ENCODE data around the gene GRM8. TPM values are rescaled to one million over a fixed set of nuclear protein-coding genes. Genes with fewer than 3 reads are reported as not detected.

Gene GRM8
- total RNA-seq, 1 experiment from 2014 or later = 0.80 TPM

DNA sequence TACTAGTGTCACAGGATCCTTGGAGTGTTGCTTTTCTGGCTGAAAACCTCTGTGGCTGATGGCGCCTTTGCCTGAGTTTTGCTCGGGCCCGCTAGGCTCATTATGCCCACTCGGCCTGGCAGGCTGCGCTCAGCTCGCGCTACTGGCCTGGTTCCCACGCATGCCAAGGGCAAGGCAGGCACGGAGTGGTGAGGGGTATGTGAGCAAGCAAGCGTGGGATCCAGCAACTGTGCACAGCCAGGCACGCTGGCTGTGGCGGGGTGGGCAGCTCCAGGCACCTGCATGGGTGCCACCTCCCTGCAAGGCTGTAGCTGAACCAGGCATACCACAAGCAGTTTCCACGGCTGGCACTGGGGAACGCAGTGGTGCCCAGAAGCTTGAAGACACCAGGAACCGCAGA is 562.6 kb downstream of the GRM8 start:
- Histone ChIP-seq H3K27me3 (replicated peaks; ENCODE audit: insufficient read depth, low read depth, low read length, poor library complexity) (no peaks in the 10 kb centered on the region), H3K4me1 (ENCODE audit: insufficient read depth, low read length, poor library complexity, severe bottlenecking) (peaks cover 5% of the 10 kb centered on the region), H3K36me3 (ENCODE audit: insufficient read depth, low read length, poor library complexity, severe bottlenecking) (no peaks in the 10 kb centered on the region), H3K4me3 (ENCODE audit: low read depth, low read length, poor library complexity, severe bottlenecking) (no peak overlapping the region), H3K27ac (ENCODE audit: low read depth, low read length, poor library complexity, severe bottlenecking) (no peak overlapping the region), H3K9me3 (ENCODE audit: low read depth, low read length, poor library complexity, severe bottlenecking) (no peaks in the 10 kb centered on the region)
- ChIA-PET POLR2A (ENCODE audit: low non-redundant PET) (no interaction called here), CTCF (no interaction called here)
- BruUV-seq (replicated peaks) = no TSS peak
- DNase-seq (ENCODE audit: low spot score) = no peak
- TF ChIP-seq, protein P1, sequence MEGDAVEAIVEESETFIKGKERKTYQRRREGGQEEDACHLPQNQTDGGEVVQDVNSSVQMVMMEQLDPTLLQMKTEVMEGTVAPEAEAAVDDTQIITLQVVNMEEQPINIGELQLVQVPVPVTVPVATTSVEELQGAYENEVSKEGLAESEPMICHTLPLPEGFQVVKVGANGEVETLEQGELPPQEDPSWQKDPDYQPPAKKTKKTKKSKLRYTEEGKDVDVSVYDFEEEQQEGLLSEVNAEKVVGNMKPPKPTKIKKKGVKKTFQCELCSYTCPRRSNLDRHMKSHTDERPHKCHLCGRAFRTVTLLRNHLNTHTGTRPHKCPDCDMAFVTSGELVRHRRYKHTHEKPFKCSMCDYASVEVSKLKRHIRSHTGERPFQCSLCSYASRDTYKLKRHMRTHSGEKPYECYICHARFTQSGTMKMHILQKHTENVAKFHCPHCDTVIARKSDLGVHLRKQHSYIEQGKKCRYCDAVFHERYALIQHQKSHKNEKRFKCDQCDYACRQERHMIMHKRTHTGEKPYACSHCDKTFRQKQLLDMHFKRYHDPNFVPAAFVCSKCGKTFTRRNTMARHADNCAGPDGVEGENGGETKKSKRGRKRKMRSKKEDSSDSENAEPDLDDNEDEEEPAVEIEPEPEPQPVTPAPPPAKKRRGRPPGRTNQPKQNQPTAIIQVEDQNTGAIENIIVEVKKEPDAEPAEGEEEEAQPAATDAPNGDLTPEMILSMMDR (conservative IDR thresholded peaks at IDR 0.05; ENCODE audit: low read depth, low read length) = no peak
- no peak for TF ChIP-seq EZH2 (IDR thresholded peaks at IDR 0.05; ENCODE audit: borderline replicate concordance, low read depth, low read length, poor library complexity, severe bottlenecking)
- intact Hi-C loops (cut with micrococcal nuclease; ENCODE audit: unreplicated experiment) = no loop called here

DNA sequence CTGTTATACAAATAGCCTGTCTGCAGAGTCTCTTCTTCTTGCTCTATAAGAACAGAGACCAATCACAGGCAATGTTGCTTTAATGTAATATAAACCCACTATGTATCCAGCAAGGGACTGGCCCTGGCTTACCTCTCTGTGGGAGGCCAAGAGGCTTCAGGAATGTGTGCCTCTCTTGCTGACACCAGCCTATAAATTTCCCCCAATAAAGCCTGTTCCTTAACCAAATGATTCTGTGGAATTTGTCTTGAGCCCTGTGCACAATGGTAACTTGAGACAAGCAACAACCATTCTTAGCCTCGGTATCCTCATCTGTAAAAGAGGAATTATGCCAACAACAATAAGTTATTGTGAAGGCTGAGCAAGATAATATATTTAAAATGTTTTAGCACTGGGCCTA is 563.7 kb downstream of the GRM8 start:
- ChIA-PET POLR2A (ENCODE audit: low non-redundant PET) (no interaction called here), CTCF (no interaction called here)
- no peaks in the 10 kb centered on the region for H3K9me3 ChIP-seq (ENCODE audit: low read depth, low read length, poor library complexity, severe bottlenecking)
- TF ChIP-seq, protein P1 (conservative IDR thresholded peaks at IDR 0.05; ENCODE audit: low read depth, low read length) = no peak
- no peak for TF ChIP-seq EZH2 (IDR thresholded peaks at IDR 0.05; ENCODE audit: borderline replicate concordance, low read depth, low read length, poor library complexity, severe bottlenecking)
- intact Hi-C loops (cut with micrococcal nuclease; ENCODE audit: unreplicated experiment) = no loop called here
- H3K4me1 ChIP-seq (ENCODE audit: insufficient read depth, low read length, poor library complexity, severe bottlenecking) = peaks cover 5% of the 10 kb centered on the region
- BruUV-seq (replicated peaks) = no TSS peak
- H3K27ac ChIP-seq (ENCODE audit: low read depth, low read length, poor library complexity, severe bottlenecking) = no peak overlapping the region
- H3K36me3 ChIP-seq (ENCODE audit: insufficient read depth, low read length, poor library complexity, severe bottlenecking) = no peaks in the 10 kb centered on the region
- DNase-seq (ENCODE audit: low spot score) = peak; percentile 76
- H3K4me3 ChIP-seq (ENCODE audit: low read depth, low read length, poor library complexity, severe bottlenecking) = no peak overlapping the region
- H3K27me3 ChIP-seq (replicated peaks; ENCODE audit: insufficient read depth, low read depth, low read length, poor library complexity) = no peaks in the 10 kb centered on the region

DNA sequence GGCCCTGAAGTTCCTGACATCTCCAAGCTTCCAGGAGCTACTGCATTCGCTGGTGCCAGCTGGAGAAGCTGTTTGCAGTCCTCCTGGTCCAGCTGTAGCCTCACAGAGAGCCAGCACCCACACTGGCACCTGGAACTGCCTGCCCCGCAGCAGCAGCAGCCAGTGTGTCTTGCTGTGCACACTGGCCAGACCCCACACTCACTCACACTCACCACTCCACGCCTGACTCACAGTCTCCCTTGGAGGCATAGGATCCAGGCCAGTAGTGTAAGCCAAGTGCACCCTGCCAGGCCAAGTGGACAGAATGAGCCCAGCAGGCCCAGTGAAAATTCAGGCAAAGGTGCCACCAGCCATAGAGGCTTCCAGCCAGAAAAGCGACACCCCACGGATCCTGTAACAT is 566.3 kb downstream of the GRM8 start:
- no peak overlapping the region for H3K27ac ChIP-seq (ENCODE audit: low read depth, low read length, poor library complexity, severe bottlenecking)
- no peaks in the 10 kb centered on the region for H3K27me3 ChIP-seq (replicated peaks; ENCODE audit: insufficient read depth, low read depth, low read length, poor library complexity)
- ChIA-PET CTCF (no interaction called here), POLR2A (ENCODE audit: low non-redundant PET) (no interaction called here)
- no peak overlapping the region for H3K4me3 ChIP-seq (ENCODE audit: low read depth, low read length, poor library complexity, severe bottlenecking)
- intact Hi-C loops (cut with micrococcal nuclease; ENCODE audit: unreplicated experiment) = no loop called here
- H3K4me1 ChIP-seq (ENCODE audit: insufficient read depth, low read length, poor library complexity, severe bottlenecking) = peaks cover 5% of the 10 kb centered on the region
- no peaks in the 10 kb centered on the region for H3K9me3 ChIP-seq (ENCODE audit: low read depth, low read length, poor library complexity, severe bottlenecking)
- no peaks in the 10 kb centered on the region for H3K36me3 ChIP-seq (ENCODE audit: insufficient read depth, low read length, poor library complexity, severe bottlenecking)
- TF ChIP-seq, protein P1 (conservative IDR thresholded peaks at IDR 0.05; ENCODE audit: low read depth, low read length) = no peak
- TF ChIP-seq EZH2 (IDR thresholded peaks at IDR 0.05; ENCODE audit: borderline replicate concordance, low read depth, low read length, poor library complexity, severe bottlenecking) = no peak
- no peak for DNase-seq (ENCODE audit: low spot score)
- BruUV-seq (replicated peaks) = no TSS peak
